ENCODE results near the gene PFKFB3.
"Not testable (repeated sequence)": the region's sequence is repeated elsewhere in the genome, so short reads cannot be mapped to it uniquely, and the experiment has no call there.

The PFKFB3 gene

GRCh38 chr10:6271663-6272062, 68.9 kb downstream of the PFKFB3 start:
- H3K9me3 ChIP-seq (ENCODE audit: low read length) = no peaks in the 10 kb centered on the region

GRCh38 chr10:6272126-6272525, 69.4 kb downstream of the PFKFB3 start:
- H3K9me3 ChIP-seq (ENCODE audit: low read length) = no peaks in the 10 kb centered on the region
- no peaks in the 10 kb centered on the region for H3K27me3 ChIP-seq (ENCODE audit: insufficient read depth, low read length)
- no peaks in the 10 kb centered on the region for H3K36me3 ChIP-seq (ENCODE audit: insufficient read depth, low read length)
- peaks cover 10% of the 10 kb centered on the region for H3K4me1 ChIP-seq (ENCODE audit: insufficient read depth, low read length)
- no peak overlapping the region for H2AFZ ChIP-seq (ENCODE audit: low read depth, low read length)
- H3K4me3 ChIP-seq (ENCODE audit: low read length) = no peak overlapping the region

More at GRCh38 chr10:6271663-6272062, 68.9 kb downstream of the PFKFB3 start:
- no peak overlapping the region for H3K4me3 ChIP-seq (ENCODE audit: low read length)
- H3K36me3 ChIP-seq (ENCODE audit: insufficient read depth, low read length) = no peaks in the 10 kb centered on the region
- H2AFZ ChIP-seq (ENCODE audit: low read depth, low read length) = no peak overlapping the region
- no peaks in the 10 kb centered on the region for H3K27me3 ChIP-seq (ENCODE audit: insufficient read depth, low read length)
- H3K4me1 ChIP-seq (ENCODE audit: insufficient read depth, low read length) = peaks cover 10% of the 10 kb centered on the region

GRCh38 chr10:6273351-6273750, 70.6 kb downstream of the PFKFB3 start:
- no peaks in the 10 kb centered on the region for H3K9me3 ChIP-seq (ENCODE audit: low read length)
- peaks cover 10% of the 10 kb centered on the region for H3K4me1 ChIP-seq (ENCODE audit: insufficient read depth, low read length)
- no peak overlapping the region for H3K4me3 ChIP-seq (ENCODE audit: low read length)

GRCh38 chr10:6274040-6274439, 71.3 kb downstream of the PFKFB3 start:
- Histone ChIP-seq H3K4me3 (ENCODE audit: low read length) (no peak overlapping the region), H3K9me3 (ENCODE audit: low read length) (no peaks in the 10 kb centered on the region), H3K27me3 (ENCODE audit: insufficient read depth, low read length) (no peaks in the 10 kb centered on the region), H3K36me3 (ENCODE audit: insufficient read depth, low read length) (no peaks in the 10 kb centered on the region), H2AFZ (ENCODE audit: low read depth, low read length) (no peak overlapping the region), H3K4me1 (ENCODE audit: insufficient read depth, low read length) (peaks cover 10% of the 10 kb centered on the region)

More at GRCh38 chr10:6273351-6273750, 70.6 kb downstream of the PFKFB3 start:
- Histone ChIP-seq H3K27me3 (ENCODE audit: insufficient read depth, low read length) (no peaks in the 10 kb centered on the region), H3K36me3 (ENCODE audit: insufficient read depth, low read length) (no peaks in the 10 kb centered on the region), H2AFZ (ENCODE audit: low read depth, low read length) (no peak overlapping the region)

- no peaks in the 10 kb centered on the region for H3K27me3 ChIP-seq (ENCODE audit: insufficient read depth, low read length)
- H3K36me3 ChIP-seq (ENCODE audit: insufficient read depth, low read length) = no peaks in the 10 kb centered on the region
- H3K4me3 ChIP-seq (ENCODE audit: low read length) = no peak overlapping the region
- H2AFZ ChIP-seq (ENCODE audit: low read depth, low read length) = peak overlapping the region; percentile 53
- H3K4me1 ChIP-seq (ENCODE audit: insufficient read depth, low read length) = peaks cover 14% of the 10 kb centered on the region
- H3K9me3 ChIP-seq (ENCODE audit: low read length) = no peaks in the 10 kb centered on the region
Measured at GRCh38 chr10:6274484-6274883, 71.8 kb downstream of the PFKFB3 start.

GRCh38 chr10:6275022-6275997, 72.6 kb downstream of the PFKFB3 start:
- H3K36me3 ChIP-seq (ENCODE audit: insufficient read depth, low read length) = no peaks in the 10 kb centered on the region
- H3K27me3 ChIP-seq (ENCODE audit: insufficient read depth, low read length) = no peaks in the 10 kb centered on the region
- H3K9me3 ChIP-seq (ENCODE audit: low read length) = no peaks in the 10 kb centered on the region
- peak overlapping the region; percentile 53 for H2AFZ ChIP-seq (ENCODE audit: low read depth, low read length)
- H3K4me1 ChIP-seq (ENCODE audit: insufficient read depth, low read length) = peaks cover 22% of the 10 kb centered on the region
- peak overlapping the region; percentile 48 for H3K4me3 ChIP-seq (ENCODE audit: low read length)

- Histone ChIP-seq H2AFZ (ENCODE audit: low read depth, low read length) (no peak overlapping the region), H3K4me3 (ENCODE audit: low read length) (no peak overlapping the region), H3K27me3 (ENCODE audit: insufficient read depth, low read length) (no peaks in the 10 kb centered on the region), H3K36me3 (ENCODE audit: insufficient read depth, low read length) (no peaks in the 10 kb centered on the region), H3K9me3 (ENCODE audit: low read length) (no peaks in the 10 kb centered on the region), H3K4me1 (ENCODE audit: insufficient read depth, low read length) (peaks cover 23% of the 10 kb centered on the region)
Measured at GRCh38 chr10:6276356-6276755, 73.6 kb downstream of the PFKFB3 start.

- no peaks in the 10 kb centered on the region for H3K27me3 ChIP-seq (ENCODE audit: insufficient read depth, low read length)
- peaks cover 23% of the 10 kb centered on the region for H3K4me1 ChIP-seq (ENCODE audit: insufficient read depth, low read length)
- no peak overlapping the region for H2AFZ ChIP-seq (ENCODE audit: low read depth, low read length)
- H3K9me3 ChIP-seq (ENCODE audit: low read length) = no peaks in the 10 kb centered on the region
- no peaks in the 10 kb centered on the region for H3K36me3 ChIP-seq (ENCODE audit: insufficient read depth, low read length)
- H3K4me3 ChIP-seq (ENCODE audit: low read length) = no peak overlapping the region
Measured at GRCh38 chr10:6278519-6279120, 75.9 kb downstream of the PFKFB3 start.

- Histone ChIP-seq H3K9me3 (ENCODE audit: low read length) (no peaks in the 10 kb centered on the region), H2AFZ (ENCODE audit: low read depth, low read length) (no peak overlapping the region), H3K4me1 (ENCODE audit: insufficient read depth, low read length) (peaks cover 23% of the 10 kb centered on the region), H3K27me3 (ENCODE audit: insufficient read depth, low read length) (no peaks in the 10 kb centered on the region), H3K36me3 (ENCODE audit: insufficient read depth, low read length) (no peaks in the 10 kb centered on the region), H3K4me3 (ENCODE audit: low read length) (no peak overlapping the region)
Measured at GRCh38 chr10:6279540-6280267, 77.0 kb downstream of the PFKFB3 start.

- Histone ChIP-seq H3K27me3 (ENCODE audit: insufficient read depth, low read length) (no peaks in the 10 kb centered on the region), H3K9me3 (ENCODE audit: low read length) (no peaks in the 10 kb centered on the region), H3K36me3 (ENCODE audit: insufficient read depth, low read length) (no peaks in the 10 kb centered on the region), H3K4me1 (ENCODE audit: insufficient read depth, low read length) (peaks cover 17% of the 10 kb centered on the region), H3K4me3 (ENCODE audit: low read length) (no peak overlapping the region), H2AFZ (ENCODE audit: low read depth, low read length) (no peak overlapping the region)
Measured at GRCh38 chr10:6280291-6280690, 77.6 kb downstream of the PFKFB3 start.

GRCh38 chr10:6282454-6282958, 79.8 kb downstream of the PFKFB3 start:
- Histone ChIP-seq H3K36me3 (ENCODE audit: insufficient read depth, low read length) (no peaks in the 10 kb centered on the region), H2AFZ (ENCODE audit: low read depth, low read length) (no peak overlapping the region), H3K4me3 (ENCODE audit: low read length) (no peak overlapping the region), H3K27me3 (ENCODE audit: insufficient read depth, low read length) (no peaks in the 10 kb centered on the region), H3K4me1 (ENCODE audit: insufficient read depth, low read length) (peaks cover 15% of the 10 kb centered on the region), H3K9me3 (ENCODE audit: low read length) (no peaks in the 10 kb centered on the region)

GRCh38 chr10:6283655-6284054, 80.9 kb downstream of the PFKFB3 start:
- Histone ChIP-seq H2AFZ (ENCODE audit: low read depth, low read length) (no peak overlapping the region), H3K4me3 (ENCODE audit: low read length) (no peak overlapping the region), H3K9me3 (ENCODE audit: low read length) (no peaks in the 10 kb centered on the region), H3K4me1 (ENCODE audit: insufficient read depth, low read length) (peaks cover 15% of the 10 kb centered on the region), H3K36me3 (ENCODE audit: insufficient read depth, low read length) (no peaks in the 10 kb centered on the region), H3K27me3 (ENCODE audit: insufficient read depth, low read length) (no peaks in the 10 kb centered on the region)

GRCh38 chr10:6290621-6291020, 87.9 kb downstream of the PFKFB3 start:
- H2AFZ ChIP-seq (ENCODE audit: low read depth, low read length); H3K4me1 ChIP-seq (ENCODE audit: insufficient read depth, low read length): not testable (repeated sequence)

More at GRCh38 chr10:6290621-6291020, 87.9 kb downstream of the PFKFB3 start:
- not testable (repeated sequence) for H3K27me3 ChIP-seq (ENCODE audit: insufficient read depth, low read length); H3K4me3 ChIP-seq (ENCODE audit: low read length); H3K36me3 ChIP-seq (ENCODE audit: insufficient read depth, low read length); H3K9me3 ChIP-seq (ENCODE audit: low read length)
